LNCAP (cell line): ENCODE measurements around the gene UAP1L1.

Source experiments
- CTCF ChIP-seq: fragments of 450-650 bp; IDR thresholded peaks from 2 replicates; pipeline ENCODE4 v1.5.1; 2017; ENCODE audit warnings: mild to moderate bottlenecking

UAP1L1 gene

GRCh38 chr9:137108608-137109249, 31.4 kb downstream of the UAP1L1 start:
- no peak for TF ChIP-seq CTCF

- TF ChIP-seq CTCF, result no peak
These were observed 32.2 kb downstream of the UAP1L1 start for GRCh38 chr9:137109250-137110146.

- no peak for TF ChIP-seq CTCF
These were observed 33.0 kb downstream of the UAP1L1 start for GRCh38 chr9:137110147-137110910.

GRCh38 chr9:137110911-137111787, 33.8 kb downstream of the UAP1L1 start:
- no peak for TF ChIP-seq CTCF

GRCh38 chr9:137111788-137112563, 34.7 kb downstream of the UAP1L1 start:
- no peak for TF ChIP-seq CTCF

- no peak for TF ChIP-seq CTCF
These were observed 35.5 kb downstream of the UAP1L1 start for GRCh38 chr9:137112564-137113384.
